ENCODE measurements around the gene PHOSPHO1. TPM values are rescaled to one million over a fixed set of nuclear protein-coding genes. Genes with fewer than 3 reads are reported as not detected.

The PHOSPHO1 gene
- total RNA-seq, 8 experiments from 2014 or later, result 0.13 to 67.9 (median 0.57) TPM; not detected in 1

- in situ Hi-C loops (cut with MboI; ENCODE audit: low pct_unique_long_range_greater_than_20kb in 2 of 9, low sequenced_read_pairs in 9 of 9, unreplicated experiment in 9 of 9), result no loop called here
- Histone ChIP-seq H3K4me3 (no peak overlapping the region), H3K4me1 (replicated peaks in 1 of 2) (no peaks in the 10 kb centered on the region), H3K27ac (no peak overlapping the region)
- peak in 3 of 8 experiments; percentile 87 to 97 (median 96) for ATAC-seq (replicated peaks in 6 of 8)
- WGBS, 10 experiments, result 80% methylated on average over 1 of the region's 1 CpG; no CpG with 5 or more reads in 8 of the 10 experiments
Measured at GRCh38 chr17:49239963-49240362, 9.4 kb upstream of the PHOSPHO1 start.

GRCh38 chr17:49235896-49236295 is 5.3 kb upstream of the PHOSPHO1 start:
- no peak overlapping the region for H3K27ac ChIP-seq
- in situ Hi-C loops (cut with MboI; ENCODE audit: low pct_unique_long_range_greater_than_20kb in 2 of 9, low sequenced_read_pairs in 9 of 9, unreplicated experiment in 9 of 9), result no loop called here
- no peak overlapping the region for H3K4me3 ChIP-seq
- H3K4me1 ChIP-seq (replicated peaks in 1 of 2), result peaks cover 0 to 2% of the 10 kb centered on the region in 2 donors
- no peak for ATAC-seq (replicated peaks in 6 of 8)
- 22 to 100% (median 71%) methylated on average over 1 to 4 of the region's 4 CpGs; no CpG with 5 or more reads in 3 of the 10 experiments for WGBS, 10 experiments

GRCh38 chr17:49234509-49235080 is 4.0 kb upstream of the PHOSPHO1 start:
- no peak overlapping the region for H3K4me3 ChIP-seq
- H3K4me1 ChIP-seq (replicated peaks in 1 of 2), result peaks cover 0 to 2% of the 10 kb centered on the region in 2 donors
- WGBS, 10 experiments, result 76 to 100% (median 83%) methylated on average over 1 to 4 of the region's 5 CpGs; no CpG with 5 or more reads in 2 of the 10 experiments
- in situ Hi-C loops (cut with MboI; ENCODE audit: low pct_unique_long_range_greater_than_20kb in 2 of 9, low sequenced_read_pairs in 9 of 9, unreplicated experiment in 9 of 9), result no loop called here
- H3K27ac ChIP-seq, result no peak overlapping the region
- no peak for ATAC-seq (replicated peaks in 6 of 8)

- ATAC-seq (replicated peaks in 6 of 8), result no peak
- H3K27ac ChIP-seq, result no peak overlapping the region
- no peak overlapping the region for H3K4me3 ChIP-seq
- in situ Hi-C loops (cut with MboI; ENCODE audit: low pct_unique_long_range_greater_than_20kb in 2 of 9, low sequenced_read_pairs in 9 of 9, unreplicated experiment in 9 of 9), result no loop called here
- peaks cover 0 to 2% of the 10 kb centered on the region in 2 donors for H3K4me1 ChIP-seq (replicated peaks in 1 of 2)
- WGBS, 10 experiments, result 10 to 71% (median 49%) methylated on average over 2 to 6 of the region's 7 CpGs; no CpG with 5 or more reads in 5 of the 10 experiments
Measured at GRCh38 chr17:49231563-49231894, 942 bp upstream of the PHOSPHO1 start.

GRCh38 chr17:49229805-49230600 is 584 bp downstream of the PHOSPHO1 start:
- ATAC-seq (replicated peaks in 6 of 8), result peak; percentile 2 to 36 (median 27)
- peaks cover 0 to 2% of the 10 kb centered on the region in 2 donors for H3K4me1 ChIP-seq (replicated peaks in 1 of 2)
- peak overlapping the region; percentile 43 to 75 (median 63) for H3K4me3 ChIP-seq
- WGBS, 10 experiments, result 0 to 95% (median 47%) methylated on average over 2 to 4 of the region's 36 CpGs; no CpG with 5 or more reads in 7 of the 10 experiments
- H3K27ac ChIP-seq, result no peak overlapping the region
- in situ Hi-C loops (cut with MboI; ENCODE audit: low pct_unique_long_range_greater_than_20kb in 2 of 9, low sequenced_read_pairs in 9 of 9, unreplicated experiment in 9 of 9), result no loop called here

GRCh38 chr17:49229076-49229804 is 1.3 kb downstream of the PHOSPHO1 start:
- 6 to 100% (median 58%) methylated on average over 1 to 5 of the region's 6 CpGs; no CpG with 5 or more reads in 4 of the 10 experiments for WGBS, 10 experiments
- in situ Hi-C loops (cut with MboI; ENCODE audit: low pct_unique_long_range_greater_than_20kb in 2 of 9, low sequenced_read_pairs in 9 of 9, unreplicated experiment in 9 of 9), result no loop called here
- peaks cover 0 to 2% of the 10 kb centered on the region in 2 donors for H3K4me1 ChIP-seq (replicated peaks in 1 of 2)
- H3K27ac ChIP-seq, result no peak overlapping the region
- no peak for ATAC-seq (replicated peaks in 6 of 8)
- H3K4me3 ChIP-seq, result no peak overlapping the region

GRCh38 chr17:49227436-49228261 is 2.9 kb downstream of the PHOSPHO1 start:
- WGBS, 10 experiments, result 0 to 40% (median 14%) methylated on average over 1 to 4 of the region's 5 CpGs; no CpG with 5 or more reads in 4 of the 10 experiments
- H3K4me3 ChIP-seq, result no peak overlapping the region
- peak; percentile 9 to 46 (median 44) for ATAC-seq (replicated peaks in 6 of 8)
- in situ Hi-C loops (cut with MboI; ENCODE audit: low pct_unique_long_range_greater_than_20kb in 2 of 9, low sequenced_read_pairs in 9 of 9, unreplicated experiment in 9 of 9), result no loop called here
- no peak overlapping the region for H3K27ac ChIP-seq
- peaks cover 0 to 2% of the 10 kb centered on the region in 2 donors for H3K4me1 ChIP-seq (replicated peaks in 1 of 2)

- no peak for ATAC-seq (replicated peaks in 6 of 8)
- peaks cover 0 to 2% of the 10 kb centered on the region in 2 donors for H3K4me1 ChIP-seq (replicated peaks in 1 of 2)
- in situ Hi-C loops (cut with MboI; ENCODE audit: low pct_unique_long_range_greater_than_20kb in 2 of 9, low sequenced_read_pairs in 9 of 9, unreplicated experiment in 9 of 9), result no loop called here
- WGBS, 10 experiments, result 20 to 100% (median 70%) methylated on average over 1 to 3 of the region's 3 CpGs; no CpG with 5 or more reads in 2 of the 10 experiments
- H3K27ac ChIP-seq, result no peak overlapping the region
- no peak overlapping the region for H3K4me3 ChIP-seq
Measured at GRCh38 chr17:49226771-49227435, 3.7 kb downstream of the PHOSPHO1 start.

- in situ Hi-C loops (cut with MboI; ENCODE audit: low pct_unique_long_range_greater_than_20kb in 2 of 9, low sequenced_read_pairs in 9 of 9, unreplicated experiment in 9 of 9), result no loop called here
- Histone ChIP-seq H3K27ac (no peak overlapping the region), H3K4me1 (replicated peaks in 1 of 2) (no peaks in the 10 kb centered on the region), H3K4me3 (no peak overlapping the region)
- 40 to 100% (median 77%) methylated on average over 1 to 3 of the region's 8 CpGs; no CpG with 5 or more reads in 6 of the 10 experiments for WGBS, 10 experiments
- ATAC-seq (replicated peaks in 6 of 8), result no peak
Measured at GRCh38 chr17:49225554-49226236, 4.9 kb downstream of the PHOSPHO1 start.

- Histone ChIP-seq H3K27ac (no peak overlapping the region), H3K4me3 (no peak overlapping the region), H3K4me1 (replicated peaks in 1 of 2) (no peaks in the 10 kb centered on the region)
- ATAC-seq (replicated peaks in 6 of 8), result no peak
- in situ Hi-C loops (cut with MboI; ENCODE audit: low pct_unique_long_range_greater_than_20kb in 2 of 9, low sequenced_read_pairs in 9 of 9, unreplicated experiment in 9 of 9), result no loop called here
- WGBS, 10 experiments, result 20 to 67% (median 50%) methylated on average over 1 to 2 of the region's 11 CpGs; no CpG with 5 or more reads in 6 of the 10 experiments
Measured at GRCh38 chr17:49224997-49225337, 5.6 kb downstream of the PHOSPHO1 start.

GRCh38 chr17:49224198-49224996 is 6.2 kb downstream of the PHOSPHO1 start:
- no peak overlapping the region for H3K27ac ChIP-seq
- H3K4me3 ChIP-seq, result no peak overlapping the region
- no peaks in the 10 kb centered on the region for H3K4me1 ChIP-seq (replicated peaks in 1 of 2)
- ATAC-seq (replicated peaks in 6 of 8), result peak in 4 of 8 experiments; percentile 18 to 32 (median 27)
- 2 to 4% (median 3%) methylated on average over 7 to 17 of the region's 95 CpGs; no CpG with 5 or more reads in 7 of the 10 experiments for WGBS, 10 experiments
- in situ Hi-C loops (cut with MboI; ENCODE audit: low pct_unique_long_range_greater_than_20kb in 2 of 9, low sequenced_read_pairs in 9 of 9, unreplicated experiment in 9 of 9), result no loop called here
